DND-41 (cell line): Measurements from ENCODE around the gene VPS35.

Source experiments
- ATAC-seq: fragments of 200-7000 bp; cut with Tn5 transposase; 3 replicates; pipeline ENCODE4 v1.9.1; 2021; ENCODE audit warnings: low read depth; ENCODE audit not compliant: insufficient read depth
- DNase-seq: peaks from one replicate; pipeline ENCODE4 v3.0.0-alpha.2; 2020
- H2AFZ ChIP-seq: 2 replicates; pipeline ENCODE4 v1.6.0; 2012; ENCODE audit warnings: low read depth, low read length
- H3K27ac ChIP-seq: 2 replicates; pipeline ENCODE4 v1.5.1; 2012; ENCODE audit warnings: low read length, inconsistent platforms
- H3K27me3 ChIP-seq: fragments of 200-600 bp; sonication (generic); 2 replicates; pipeline ENCODE4 v1.6.0; 2012; ENCODE audit warnings: low read length, mild to moderate bottlenecking, inconsistent platforms; ENCODE audit not compliant: insufficient read depth, poor library complexity
- H3K36me3 ChIP-seq: 2 replicates; pipeline ENCODE4 v1.5.1; 2012; ENCODE audit warnings: low read length, inconsistent platforms; ENCODE audit not compliant: insufficient read depth
- H3K4me1 ChIP-seq: 2 replicates; pipeline ENCODE4 v1.5.1; 2012; ENCODE audit warnings: mild to moderate bottlenecking, low read length; ENCODE audit not compliant: insufficient read depth
- H3K4me2 ChIP-seq: 2 replicates; pipeline ENCODE4 v1.6.0; 2012; ENCODE audit warnings: mild to moderate bottlenecking, moderate library complexity, low read length, inconsistent platforms; ENCODE audit not compliant: insufficient read depth
- H3K4me3 ChIP-seq, 2 experiments: fragments of 200-600 bp in 1 of 2; shearing (Covaris generic) in 1 of 2; 2 replicates each; pipeline ENCODE4 v1.5.1; 2012 to 2016; ENCODE audit warnings: inconsistent platforms in 2 of 2, low read length in 2 of 2, mild to moderate bottlenecking in 2 of 2, low read depth in 1 of 2, moderate library complexity in 1 of 2
- H3K79me2 ChIP-seq: 2 replicates; pipeline ENCODE4 v1.6.0; 2012; ENCODE audit warnings: low read length, inconsistent platforms; ENCODE audit not compliant: insufficient read depth
- H3K9ac ChIP-seq: 2 replicates; pipeline ENCODE4 v1.6.0; 2012; ENCODE audit warnings: low read depth, mild to moderate bottlenecking, inconsistent platforms, low read length, moderate library complexity
- H3K9me3 ChIP-seq: 2 replicates; pipeline ENCODE4 v1.5.1; 2012; ENCODE audit warnings: low read length, moderate library complexity, mild to moderate bottlenecking, inconsistent platforms; ENCODE audit not compliant: insufficient read depth, severe bottlenecking
- H4K20me1 ChIP-seq: 2 replicates; pipeline ENCODE4 v1.6.0; 2012; ENCODE audit warnings: low read length; ENCODE audit not compliant: insufficient read depth
- EZH2 ChIP-seq: IDR thresholded peaks from 3 replicates; pipeline ENCODE4 v1.6.1; 2012; ENCODE audit warnings: borderline replicate concordance, low read depth, mild to moderate bottlenecking, moderate library complexity, low read length, inconsistent platforms; ENCODE audit not compliant: severe bottlenecking
- TF ChIP-seq, protein P1 (sequence below): IDR thresholded peaks from 2 replicates; pipeline ENCODE4 v1.5.1; 2012; ENCODE audit warnings: borderline replicate concordance, low read length, moderate library complexity, mild to moderate bottlenecking; ENCODE audit not compliant: poor library complexity, severe bottlenecking; ENCODE audit errors: extremely low read depth

The VPS35 gene

DNA sequence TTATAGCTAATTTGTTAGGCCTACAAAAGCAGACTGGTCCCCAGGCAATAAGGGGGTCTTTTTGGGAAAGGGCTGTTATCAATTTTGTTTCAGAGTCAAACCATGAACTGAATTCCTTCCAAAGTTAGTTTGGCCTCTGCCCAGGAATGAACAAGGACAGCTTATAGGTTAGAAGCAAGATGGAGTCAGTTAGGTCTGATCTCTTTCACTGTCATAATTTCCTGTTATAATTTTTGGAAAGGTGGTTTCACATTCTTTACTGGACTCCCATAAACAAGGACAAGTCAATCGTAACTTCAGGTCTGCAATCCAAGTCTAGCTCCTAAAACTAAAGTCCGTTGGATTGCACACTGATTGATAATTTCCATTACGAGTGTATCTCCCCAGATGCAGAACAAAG, 37.7 kb downstream of the VPS35 start:
- no peak overlapping the region for H3K9ac ChIP-seq

DNA sequence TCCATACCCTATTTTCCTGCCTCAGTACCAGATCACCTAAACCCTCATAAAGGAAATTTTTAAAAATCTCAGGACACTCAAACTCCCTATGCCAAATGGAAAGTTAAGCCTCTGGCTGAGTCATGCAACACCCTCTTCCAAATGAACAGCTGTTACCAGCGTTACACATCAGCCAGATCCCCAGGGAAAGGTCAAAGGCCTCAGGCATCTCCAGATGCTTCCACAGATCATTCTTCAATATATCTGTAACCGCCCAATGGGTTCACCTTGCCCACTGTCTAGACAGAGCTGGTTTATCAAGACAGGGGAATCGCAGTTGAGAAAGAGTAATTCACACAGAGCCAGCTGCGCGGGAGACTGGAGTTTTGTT, 38.7 kb downstream of the VPS35 start:
- no peak for TF ChIP-seq EZH2
- TF ChIP-seq, protein P1, sequence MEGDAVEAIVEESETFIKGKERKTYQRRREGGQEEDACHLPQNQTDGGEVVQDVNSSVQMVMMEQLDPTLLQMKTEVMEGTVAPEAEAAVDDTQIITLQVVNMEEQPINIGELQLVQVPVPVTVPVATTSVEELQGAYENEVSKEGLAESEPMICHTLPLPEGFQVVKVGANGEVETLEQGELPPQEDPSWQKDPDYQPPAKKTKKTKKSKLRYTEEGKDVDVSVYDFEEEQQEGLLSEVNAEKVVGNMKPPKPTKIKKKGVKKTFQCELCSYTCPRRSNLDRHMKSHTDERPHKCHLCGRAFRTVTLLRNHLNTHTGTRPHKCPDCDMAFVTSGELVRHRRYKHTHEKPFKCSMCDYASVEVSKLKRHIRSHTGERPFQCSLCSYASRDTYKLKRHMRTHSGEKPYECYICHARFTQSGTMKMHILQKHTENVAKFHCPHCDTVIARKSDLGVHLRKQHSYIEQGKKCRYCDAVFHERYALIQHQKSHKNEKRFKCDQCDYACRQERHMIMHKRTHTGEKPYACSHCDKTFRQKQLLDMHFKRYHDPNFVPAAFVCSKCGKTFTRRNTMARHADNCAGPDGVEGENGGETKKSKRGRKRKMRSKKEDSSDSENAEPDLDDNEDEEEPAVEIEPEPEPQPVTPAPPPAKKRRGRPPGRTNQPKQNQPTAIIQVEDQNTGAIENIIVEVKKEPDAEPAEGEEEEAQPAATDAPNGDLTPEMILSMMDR = no peak
- H3K9me3 ChIP-seq = no peaks in the 10 kb centered on the region
- no peak overlapping the region for H3K27ac ChIP-seq
- no peaks in the 10 kb centered on the region for H3K27me3 ChIP-seq
- H4K20me1 ChIP-seq = no peaks in the 10 kb centered on the region
- H3K79me2 ChIP-seq = no peaks in the 10 kb centered on the region
- no peak overlapping the region for H3K4me2 ChIP-seq
- no peak for DNase-seq
- no peak for ATAC-seq
- no peaks in the 10 kb centered on the region for H3K4me1 ChIP-seq
- no peak overlapping the region for H3K9ac ChIP-seq
- H2AFZ ChIP-seq = no peak overlapping the region
- no peak overlapping the region for H3K4me3 ChIP-seq
- H3K36me3 ChIP-seq = no peaks in the 10 kb centered on the region

More for the DNA sequence above, 37.7 kb downstream of the VPS35 start:
- DNase-seq (no peak), ATAC-seq (no peak)
- no peak overlapping the region for H3K4me2 ChIP-seq
- H3K27ac ChIP-seq = no peak overlapping the region
- H3K36me3 ChIP-seq = no peaks in the 10 kb centered on the region
- TF ChIP-seq, protein P1 = no peak
- TF ChIP-seq EZH2 = no peak
- no peaks in the 10 kb centered on the region for H3K27me3 ChIP-seq
- no peaks in the 10 kb centered on the region for H3K79me2 ChIP-seq
- H3K4me3 ChIP-seq = no peak overlapping the region
- H3K9me3 ChIP-seq = no peaks in the 10 kb centered on the region
- H3K4me1 ChIP-seq = no peaks in the 10 kb centered on the region
- H4K20me1 ChIP-seq = no peaks in the 10 kb centered on the region
- no peak overlapping the region for H2AFZ ChIP-seq

DNA sequence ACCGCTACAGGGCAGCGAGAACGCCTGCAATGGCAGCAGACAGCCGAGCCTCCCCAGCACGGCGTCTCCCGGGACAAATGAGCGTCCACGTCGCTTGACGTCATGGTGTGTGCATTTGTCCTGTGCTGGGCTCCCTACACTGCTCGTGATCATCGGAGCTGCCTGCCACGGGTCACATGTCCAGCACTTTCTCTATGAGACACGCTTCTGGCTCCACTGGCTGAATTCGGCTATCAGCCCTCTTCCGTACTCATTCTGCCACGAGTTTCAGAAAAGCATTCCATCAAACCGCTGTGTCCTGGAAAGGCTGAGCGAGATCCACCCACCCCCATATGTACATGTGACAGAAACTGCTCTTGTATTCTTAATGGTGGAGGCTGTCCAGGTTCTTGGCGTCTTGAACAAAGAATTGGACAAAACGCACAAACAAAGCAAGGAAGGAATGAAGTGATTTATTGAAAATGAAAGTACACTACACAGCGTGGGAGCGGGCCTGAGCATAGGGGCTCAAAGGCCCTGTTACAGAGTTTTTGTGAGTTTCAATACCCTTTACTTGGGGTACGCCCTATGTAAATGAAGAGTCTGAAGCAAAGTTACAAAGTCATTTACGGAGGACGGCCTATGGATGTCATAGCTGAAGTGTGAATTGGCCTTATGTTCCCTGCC, 39.3 kb downstream of the VPS35 start:
- Histone ChIP-seq H3K9me3 (no peaks in the 10 kb centered on the region), H3K4me3 (no peak overlapping the region), H3K4me1 (no peaks in the 10 kb centered on the region), H3K79me2 (no peaks in the 10 kb centered on the region), H3K36me3 (no peaks in the 10 kb centered on the region), H3K27ac (no peak overlapping the region), H3K4me2 (no peak overlapping the region), H2AFZ (no peak overlapping the region), H3K27me3 (no peaks in the 10 kb centered on the region), H4K20me1 (no peaks in the 10 kb centered on the region), H3K9ac (no peak overlapping the region)
- TF ChIP-seq EZH2 = no peak
- TF ChIP-seq, protein P1 = no peak
- DNase-seq (no peak), ATAC-seq (no peak)

DNA sequence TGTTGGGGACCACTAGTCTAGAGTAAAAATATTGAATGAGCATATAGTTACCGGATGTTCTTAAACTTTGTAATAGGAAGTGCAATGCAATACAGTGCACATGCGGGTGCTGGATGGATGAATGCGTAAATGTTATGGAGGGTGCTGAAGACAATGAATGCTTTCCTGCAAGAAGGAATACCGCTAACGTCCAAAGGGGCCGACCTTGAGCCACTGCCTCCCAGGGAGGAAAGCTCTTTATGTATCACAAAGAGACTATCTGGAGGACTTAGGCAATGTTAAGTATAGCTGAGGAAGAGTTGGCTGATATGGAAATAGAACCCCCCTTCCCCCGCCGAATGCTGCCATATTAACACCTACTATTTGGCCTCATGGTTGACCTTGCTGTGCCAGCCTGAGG, 40.3 kb downstream of the VPS35 start:
- Histone ChIP-seq H3K9me3 (no peaks in the 10 kb centered on the region), H4K20me1 (no peaks in the 10 kb centered on the region), H3K4me3 (no peak overlapping the region), H3K27ac (no peak overlapping the region), H3K9ac (no peak overlapping the region), H3K36me3 (no peaks in the 10 kb centered on the region), H3K79me2 (no peaks in the 10 kb centered on the region), H3K4me1 (no peaks in the 10 kb centered on the region), H2AFZ (no peak overlapping the region), H3K27me3 (no peaks in the 10 kb centered on the region), H3K4me2 (no peak overlapping the region)
- no peak for ATAC-seq
- no peak for TF ChIP-seq EZH2
- TF ChIP-seq, protein P1 = no peak
- DNase-seq = no peak
